ENCODE measurements around the gene TRIM8. TPM values are rescaled to one million over a fixed set of nuclear protein-coding genes. Genes with fewer than 3 reads are reported as not detected.

Gene TRIM8
- total RNA-seq, 3 donors from 2014 or later, result 65.5 to 89.9 (median 71.3) TPM

DNA sequence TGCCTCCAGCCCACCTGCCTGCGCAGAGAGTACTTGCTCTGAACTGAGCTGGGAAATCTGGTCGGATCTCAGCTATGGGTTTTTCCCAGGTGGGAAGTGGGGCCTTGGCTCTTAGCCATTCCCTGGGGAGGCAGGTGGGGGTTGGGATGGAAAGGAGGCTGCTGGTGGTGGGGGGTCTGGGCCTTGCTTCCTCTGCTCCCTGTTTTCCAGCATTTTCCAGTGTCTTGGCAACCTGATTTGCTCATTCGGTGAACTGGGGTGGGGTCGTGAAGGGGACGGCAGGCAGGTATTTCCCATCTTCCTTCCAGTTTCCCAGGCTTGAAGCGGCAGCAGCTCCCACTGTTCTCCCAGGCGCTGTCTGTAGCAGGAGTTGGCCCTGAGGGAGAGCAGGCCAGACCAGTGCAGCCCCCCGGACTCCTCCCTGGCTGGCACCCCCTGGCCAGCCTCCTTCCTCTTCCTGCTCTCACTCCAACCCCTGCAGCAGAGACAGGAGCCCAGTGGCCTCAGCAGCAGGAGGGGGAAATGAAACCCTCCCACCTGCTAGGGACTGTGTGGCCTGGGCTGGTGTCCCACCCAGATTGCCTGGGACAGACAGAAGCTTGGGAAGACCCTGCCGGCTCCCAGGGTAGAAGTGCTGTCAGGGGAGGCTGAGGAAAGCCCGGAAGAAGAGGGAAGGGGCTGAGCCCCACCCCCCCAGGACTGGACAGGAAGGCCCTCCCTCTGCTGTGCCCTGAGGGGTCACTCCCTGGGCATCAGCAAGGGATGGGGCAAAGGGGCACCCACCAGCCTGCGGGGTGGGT, 6.6 kb downstream of the TRIM8 start:
- Histone ChIP-seq H3K4me1 (ENCODE audit: low read depth) (peaks cover 52% of the 10 kb centered on the region), H3K4me3 (no peak overlapping the region), H3K9me3 (no peaks in the 10 kb centered on the region), H3K36me3 (ENCODE audit: low read depth) (no peaks in the 10 kb centered on the region)
- no peak for ATAC-seq
- intact Hi-C loops (cut with DNase I, micrococcal nuclease), result no loop called here
- peak in 1 of 3 donors; percentile 30 for DNase-seq
- TF ChIP-seq, protein P1, sequence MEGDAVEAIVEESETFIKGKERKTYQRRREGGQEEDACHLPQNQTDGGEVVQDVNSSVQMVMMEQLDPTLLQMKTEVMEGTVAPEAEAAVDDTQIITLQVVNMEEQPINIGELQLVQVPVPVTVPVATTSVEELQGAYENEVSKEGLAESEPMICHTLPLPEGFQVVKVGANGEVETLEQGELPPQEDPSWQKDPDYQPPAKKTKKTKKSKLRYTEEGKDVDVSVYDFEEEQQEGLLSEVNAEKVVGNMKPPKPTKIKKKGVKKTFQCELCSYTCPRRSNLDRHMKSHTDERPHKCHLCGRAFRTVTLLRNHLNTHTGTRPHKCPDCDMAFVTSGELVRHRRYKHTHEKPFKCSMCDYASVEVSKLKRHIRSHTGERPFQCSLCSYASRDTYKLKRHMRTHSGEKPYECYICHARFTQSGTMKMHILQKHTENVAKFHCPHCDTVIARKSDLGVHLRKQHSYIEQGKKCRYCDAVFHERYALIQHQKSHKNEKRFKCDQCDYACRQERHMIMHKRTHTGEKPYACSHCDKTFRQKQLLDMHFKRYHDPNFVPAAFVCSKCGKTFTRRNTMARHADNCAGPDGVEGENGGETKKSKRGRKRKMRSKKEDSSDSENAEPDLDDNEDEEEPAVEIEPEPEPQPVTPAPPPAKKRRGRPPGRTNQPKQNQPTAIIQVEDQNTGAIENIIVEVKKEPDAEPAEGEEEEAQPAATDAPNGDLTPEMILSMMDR (IDR thresholded peaks at IDR 0.05), result no peak

DNA sequence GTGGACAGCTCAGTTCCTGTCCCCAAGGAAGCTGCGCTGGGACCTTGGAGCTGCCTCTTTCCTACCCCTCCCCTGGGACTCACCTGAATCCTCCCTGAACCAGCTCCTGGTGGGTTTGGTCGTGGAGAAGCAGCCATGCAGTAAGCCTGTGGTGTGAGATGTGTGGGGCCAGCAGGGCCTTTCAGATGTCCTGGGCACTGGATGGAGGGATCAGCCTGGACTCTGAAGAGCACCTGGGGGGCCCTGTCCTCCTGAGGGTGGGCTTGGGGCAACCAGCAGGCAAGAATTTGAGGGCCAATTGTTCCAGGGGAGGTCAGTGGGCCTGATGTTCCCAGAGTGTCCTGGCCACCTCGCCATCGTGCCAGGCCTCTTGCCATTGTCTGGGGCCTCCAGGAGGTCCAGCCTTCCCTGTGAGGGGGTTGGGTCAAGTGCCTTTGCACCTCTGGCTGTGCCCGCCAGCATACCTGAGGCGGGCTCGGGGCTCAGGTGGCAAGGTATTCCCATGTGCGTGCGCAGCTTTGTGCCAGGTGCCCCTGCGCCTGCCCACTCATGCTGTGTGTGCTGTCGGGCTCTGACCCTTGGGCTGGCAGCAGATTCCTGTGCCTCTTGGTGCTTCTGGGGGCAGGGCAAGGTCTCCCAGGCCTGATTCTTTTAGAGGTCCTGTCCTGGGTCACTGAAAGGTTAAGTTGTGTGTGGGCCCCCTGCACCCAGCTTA, 7.3 kb downstream of the TRIM8 start:
- DNase-seq, result peak in 1 of 3 donors; percentile 25
- no peaks in the 10 kb centered on the region for H3K9me3 ChIP-seq
- ATAC-seq, result no peak
- H3K4me3 ChIP-seq, result no peak overlapping the region
- no peaks in the 10 kb centered on the region for H3K36me3 ChIP-seq (ENCODE audit: low read depth)
- H3K4me1 ChIP-seq (ENCODE audit: low read depth), result peaks cover 52% of the 10 kb centered on the region
- intact Hi-C loops (cut with DNase I, micrococcal nuclease), result no loop called here
- TF ChIP-seq, protein P1 (IDR thresholded peaks at IDR 0.05), result no peak

DNA sequence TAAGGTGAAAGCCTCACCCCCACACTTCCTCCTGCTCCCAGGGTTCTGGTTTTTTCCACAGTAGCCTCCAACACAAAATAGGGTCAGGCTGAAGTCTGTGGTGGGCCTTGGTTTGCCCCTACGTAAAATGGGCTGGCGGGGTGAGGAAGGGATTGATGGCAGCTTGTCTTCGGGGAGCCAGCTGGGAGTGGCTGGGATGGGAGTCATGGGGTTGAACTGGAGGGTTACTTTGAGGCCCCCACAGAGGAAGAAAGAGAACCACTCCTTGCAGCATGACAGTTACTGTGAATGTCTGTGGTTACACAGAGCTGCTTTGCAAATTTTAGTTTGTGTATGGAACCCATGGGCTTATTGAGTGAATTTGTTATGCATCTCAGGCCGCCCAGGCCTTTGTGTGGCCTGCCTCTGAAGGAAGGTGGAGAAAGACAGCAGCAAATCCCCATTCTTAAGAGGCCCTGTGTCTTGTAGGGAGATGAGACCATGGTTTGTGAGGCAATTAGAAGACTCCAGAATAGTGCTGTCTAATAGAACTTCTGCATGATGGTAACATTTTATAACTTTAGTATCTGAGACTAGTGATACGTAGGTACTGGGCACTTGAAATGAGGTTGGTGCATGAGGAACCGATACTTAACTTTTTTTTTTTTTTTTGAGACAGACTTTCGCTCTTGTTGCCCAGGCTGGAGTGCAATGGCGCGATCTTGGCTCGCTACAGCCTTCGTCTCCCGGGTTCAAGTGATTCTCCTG, 8.1 kb downstream of the TRIM8 start:
- peaks cover 51% of the 10 kb centered on the region for H3K4me1 ChIP-seq (ENCODE audit: low read depth)

DNA sequence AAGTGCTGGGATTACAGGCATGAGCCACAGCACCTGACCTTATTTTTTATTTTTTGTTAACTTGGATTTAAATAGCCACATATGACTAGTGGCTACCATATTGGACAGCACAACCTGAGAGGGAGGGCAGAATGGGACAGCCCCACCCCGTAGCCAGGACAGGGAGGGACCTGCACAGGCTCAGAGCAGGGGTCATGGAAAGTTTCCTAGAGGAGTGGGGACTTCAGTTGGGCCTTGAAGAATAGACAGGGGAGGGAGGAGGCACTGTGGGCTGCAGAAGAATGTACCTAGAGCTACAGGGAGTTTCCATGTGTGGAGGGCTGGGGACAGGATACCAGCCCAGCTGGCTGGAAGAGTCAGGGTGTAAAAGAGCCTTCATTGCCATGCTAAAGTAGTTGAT, 8.8 kb downstream of the TRIM8 start:
- intact Hi-C loops (cut with DNase I, micrococcal nuclease), result no loop called here
- H3K4me3 ChIP-seq, result no peak overlapping the region
- DNase-seq (peak in 1 of 3 donors; percentile 13), ATAC-seq (no peak)
- H3K9me3 ChIP-seq, result no peaks in the 10 kb centered on the region
- no peaks in the 10 kb centered on the region for H3K36me3 ChIP-seq (ENCODE audit: low read depth)
- peaks cover 51% of the 10 kb centered on the region for H3K4me1 ChIP-seq (ENCODE audit: low read depth)
- TF ChIP-seq, protein P1 (IDR thresholded peaks at IDR 0.05), result no peak

More for the DNA sequence above, 8.1 kb downstream of the TRIM8 start:
- DNase-seq (peak in 1 of 3 donors; percentile 37), ATAC-seq (no peak)
- H3K4me3 ChIP-seq, result no peak overlapping the region
- intact Hi-C loops (cut with DNase I, micrococcal nuclease), result no loop called here
- no peaks in the 10 kb centered on the region for H3K36me3 ChIP-seq (ENCODE audit: low read depth)
- TF ChIP-seq, protein P1 (IDR thresholded peaks at IDR 0.05), result no peak
- no peaks in the 10 kb centered on the region for H3K9me3 ChIP-seq

DNA sequence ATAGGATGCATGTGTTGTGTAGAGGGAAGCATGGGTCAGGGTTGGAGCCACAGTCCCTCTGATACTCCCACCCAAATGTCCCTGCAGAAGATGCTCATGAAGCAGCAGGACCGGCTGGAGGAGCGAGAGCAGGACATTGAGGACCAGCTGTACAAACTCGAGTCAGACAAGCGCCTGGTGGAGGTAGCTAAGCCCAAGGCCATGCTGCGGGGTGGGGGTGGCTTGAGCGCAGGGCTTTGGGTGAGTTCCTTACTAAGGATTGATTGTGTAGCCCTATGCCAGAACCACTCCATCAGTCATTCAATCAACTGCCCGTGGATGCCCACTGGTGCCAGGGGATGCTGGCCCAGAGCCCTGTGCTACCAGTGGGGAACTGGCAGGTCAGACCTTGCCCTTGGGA, 10.3 kb downstream of the TRIM8 start:
- H3K9me3 ChIP-seq, result no peaks in the 10 kb centered on the region
- no peak overlapping the region for H3K4me3 ChIP-seq
- DNase-seq (peak in 1 of 3 donors; percentile 25), ATAC-seq (no peak)
- intact Hi-C loops (cut with DNase I, micrococcal nuclease), result no loop called here
- TF ChIP-seq, protein P1 (IDR thresholded peaks at IDR 0.05), result no peak
- H3K4me1 ChIP-seq (ENCODE audit: low read depth), result peaks cover 44% of the 10 kb centered on the region
- no peaks in the 10 kb centered on the region for H3K36me3 ChIP-seq (ENCODE audit: low read depth)

Measured in mucosa of descending colon (tissue), 3 donors.